ENCODE results near the gene MAPKAPK3.

DNA sequence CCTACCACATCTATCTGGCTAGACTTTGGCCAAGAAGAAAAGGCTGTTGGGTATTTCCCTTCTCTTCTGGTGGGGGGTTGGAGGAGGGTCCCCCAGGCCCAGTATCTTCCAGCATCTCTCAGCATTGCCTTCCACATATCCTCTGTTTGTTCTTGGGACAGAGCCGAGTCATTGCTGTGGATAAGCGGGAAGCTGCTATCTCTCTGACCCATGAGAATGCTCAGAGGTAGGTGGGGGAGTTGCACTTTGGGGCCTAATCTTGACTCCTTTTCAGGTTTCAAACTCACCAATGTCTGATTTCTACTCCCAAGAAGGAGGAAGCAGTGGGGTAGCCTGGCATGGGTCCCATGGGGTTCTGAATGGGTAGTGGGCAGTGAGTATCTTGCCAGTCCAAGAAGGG is 39.6 kb upstream of the MAPKAPK3 start:
- TF ChIP-seq EZH2 (IDR thresholded peaks at IDR 0.05; ENCODE audit: insufficient read depth, poor library complexity, severe bottlenecking) (no peak), EZH2phosphoT487 (IDR thresholded peaks at IDR 0.05; ENCODE audit: insufficient read depth, low read depth) (no peak)

All from GM23248 (cell line).